Measurements from ENCODE around the gene PNLIPRP2.

The PNLIPRP2 gene

GRCh38 chr10:116612107-116612769, 8.5 kb upstream of the PNLIPRP2 start:
- DNase-seq (ENCODE audit: low read depth in 2 of 2), result no peak

- DNase-seq (ENCODE audit: low read depth in 2 of 2), result no peak
Measured at GRCh38 chr10:116613471-116613870, 7.3 kb upstream of the PNLIPRP2 start.

- no peak for DNase-seq (ENCODE audit: low read depth in 2 of 2)
Measured at GRCh38 chr10:116614796-116615195, 6.0 kb upstream of the PNLIPRP2 start.

GRCh38 chr10:116615199-116615776, 5.5 kb upstream of the PNLIPRP2 start:
- DNase-seq (ENCODE audit: low read depth in 2 of 2), result no peak

GRCh38 chr10:116621476-116621875, 723 bp downstream of the PNLIPRP2 start:
- DNase-seq (ENCODE audit: low read depth in 2 of 2), result no peak

- DNase-seq (ENCODE audit: low read depth in 2 of 2), result no peak
Measured at GRCh38 chr10:116621934-116622655, 1.3 kb downstream of the PNLIPRP2 start.

GRCh38 chr10:116625845-116626244, 5.1 kb downstream of the PNLIPRP2 start:
- no peak for DNase-seq (ENCODE audit: low read depth in 2 of 2)

GRCh38 chr10:116626815-116627214, 6.1 kb downstream of the PNLIPRP2 start:
- DNase-seq (ENCODE audit: low read depth in 2 of 2), result no peak

GRCh38 chr10:116627386-116627933, 6.7 kb downstream of the PNLIPRP2 start:
- no peak for DNase-seq (ENCODE audit: low read depth in 2 of 2)

GRCh38 chr10:116629340-116629739, 8.6 kb downstream of the PNLIPRP2 start:
- DNase-seq (ENCODE audit: low read depth in 2 of 2), result no peak

GRCh38 chr10:116630020-116630419, 9.3 kb downstream of the PNLIPRP2 start:
- no peak for DNase-seq (ENCODE audit: low read depth in 2 of 2)

- DNase-seq (ENCODE audit: low read depth in 2 of 2), result no peak
Measured at GRCh38 chr10:116631871-116632295, 11.1 kb downstream of the PNLIPRP2 start.

GRCh38 chr10:116632596-116633215, 12.0 kb downstream of the PNLIPRP2 start:
- DNase-seq (ENCODE audit: low read depth in 2 of 2), result no peak

GRCh38 chr10:116633216-116633600, 12.5 kb downstream of the PNLIPRP2 start:
- DNase-seq (ENCODE audit: low read depth in 2 of 2), result no peak

- DNase-seq (ENCODE audit: low read depth in 2 of 2), result no peak
Measured at GRCh38 chr10:116634126-116634975, 13.6 kb downstream of the PNLIPRP2 start.

GRCh38 chr10:116636385-116636784, 15.6 kb downstream of the PNLIPRP2 start:
- no peak for DNase-seq (ENCODE audit: low read depth in 2 of 2)

- no peak for DNase-seq (ENCODE audit: low read depth in 2 of 2)
Measured at GRCh38 chr10:116636976-116637375, 16.2 kb downstream of the PNLIPRP2 start.

GRCh38 chr10:116637830-116638229, 17.1 kb downstream of the PNLIPRP2 start:
- DNase-seq (ENCODE audit: low read depth in 2 of 2), result no peak

- no peak for DNase-seq (ENCODE audit: low read depth in 2 of 2)
Measured at GRCh38 chr10:116646502-116646901, 25.7 kb downstream of the PNLIPRP2 start.

GRCh38 chr10:116648903-116649302, 28.1 kb downstream of the PNLIPRP2 start:
- no peak for DNase-seq (ENCODE audit: low read depth in 2 of 2)

GRCh38 chr10:116653885-116654284, 33.1 kb downstream of the PNLIPRP2 start:
- DNase-seq (ENCODE audit: low read depth in 2 of 2), result no peak

Measured in activated CD8-positive, alpha-beta memory T cell treated with anti-CD3 and anti-CD28 coated beads for 4 hours (primary cell).